Endothelial cell of umbilical vein (primary cell): ENCODE results near the gene MYCL. TPM values are rescaled to one million over a fixed set of nuclear protein-coding genes. Genes with fewer than 3 reads are reported as not detected.

Source experiments
- BruUV-seq: library from RNA; stranded (reverse); fragments of 400-500 nt; replicated peaks from 2 replicates; lab custom pipeline; 2021; lab: Mats Ljungman, UMichigan
- CTCF ChIA-PET: fragments of 300-600, 350-600 bp; sonication (Branson Sonifier 250); formaldehyde crosslinking; loops from one replicate; lab custom pipeline; 2021; ENCODE audit warnings: antibody characterized with exemption, inconsistent platforms; lab: Charles Lee
- POLR2A ChIA-PET: fragments of 300-600, 350-600 bp; sonication (Branson Sonifier 250); formaldehyde crosslinking; loops from one replicate; lab custom pipeline; 2021; ENCODE audit warnings: antibody characterized with exemption, inconsistent platforms; lab: Charles Lee
- DNase-seq: peaks from one replicate; pipeline ENCODE4 v3.0.0-alpha.2; 2011; ENCODE audit warnings: low read depth, low spot score
- FAIRE-seq: peaks from 2 replicates; lab custom pipeline; 2011; peaks lifted over from hg19 to GRCh38; lab: Jason Lieb, UNC
- H2AFZ ChIP-seq: 2 replicates; pipeline ENCODE4 v1.6.0; 2012; ENCODE audit warnings: low read depth, low read length, control low read depth, inconsistent platforms
- H3K27ac ChIP-seq: 2 replicates; pipeline ENCODE4 v1.5.1; 2011; ENCODE audit warnings: low read depth, mild to moderate bottlenecking, control low read depth, low read length, moderate library complexity; ENCODE audit not compliant: insufficient read depth
- H3K27me3 ChIP-seq, 2 experiments: 2 replicates each; pipeline versions ENCODE4 v1.6.0 to v1.6.1; 2011; ENCODE audit warnings: low read length in 2 of 2, mixed read lengths in 1 of 2; ENCODE audit not compliant: control insufficient read depth in 2 of 2, insufficient read depth in 2 of 2
- H3K36me3 ChIP-seq, 2 experiments: 2 replicates in 1 of 2; 3 replicates in 1 of 2; pipeline ENCODE4 v1.5.1; 2011; ENCODE audit warnings: low read length in 2 of 2, mild to moderate bottlenecking in 1 of 2, moderate library complexity in 1 of 2; ENCODE audit not compliant: control insufficient read depth in 2 of 2, insufficient read depth in 2 of 2; ENCODE audit errors: extremely low read depth in 1 of 2
- H3K4me1 ChIP-seq: 3 replicates; pipeline ENCODE4 v1.5.1; 2011; ENCODE audit warnings: mild to moderate bottlenecking, low read length; ENCODE audit not compliant: control insufficient read depth, insufficient read depth; ENCODE audit errors: extremely low read depth
- H3K4me2 ChIP-seq: 2 replicates; pipeline ENCODE4 v1.6.1; 2011; ENCODE audit warnings: low read length, control low read depth, mixed read lengths; ENCODE audit not compliant: insufficient read depth
- H3K4me3 ChIP-seq, 3 experiments: fragments of 200-600 bp in 1 of 3; sonication (generic), shearing (Covaris generic) in 1 of 3; replicated peaks in 1 of 3; 2 replicates each; pipeline ENCODE4 v1.5.1; 2011 to 2016; ENCODE audit warnings: control low read depth in 3 of 3, low read length in 3 of 3, mild to moderate bottlenecking in 2 of 3, inconsistent platforms in 1 of 3, low read depth in 1 of 3, moderate library complexity in 1 of 3; ENCODE audit not compliant: insufficient read depth in 1 of 3
- H3K79me2 ChIP-seq: 2 replicates; pipeline ENCODE4 v1.6.0; 2012; ENCODE audit warnings: low read length, inconsistent platforms; ENCODE audit not compliant: control insufficient read depth, insufficient read depth
- H3K9ac ChIP-seq: replicated peaks from 2 replicates; pipeline ENCODE3; 2011; ENCODE audit warnings: low read length, control low read depth; ENCODE audit not compliant: insufficient read depth; ENCODE audit errors: extremely low read depth
- H3K9me1 ChIP-seq: replicated peaks from 3 replicates; pipeline ENCODE4 v1.6.0; 2011; ENCODE audit warnings: mild to moderate bottlenecking, low read length; ENCODE audit not compliant: control insufficient read depth, insufficient read depth; ENCODE audit errors: extremely low read depth
- H3K9me3 ChIP-seq: replicated peaks from 2 replicates; pipeline ENCODE4 v1.5.1; 2012; ENCODE audit warnings: low read length, inconsistent platforms; ENCODE audit not compliant: control insufficient read depth, insufficient read depth
- H4K20me1 ChIP-seq: replicated peaks from 2 replicates; pipeline ENCODE3; 2011; ENCODE audit warnings: mild to moderate bottlenecking, low read length; ENCODE audit not compliant: control insufficient read depth, insufficient read depth; ENCODE audit errors: extremely low read depth
- EZH2 ChIP-seq: IDR thresholded peaks from 2 replicates; pipeline ENCODE4 v1.6.1; 2012; ENCODE audit warnings: borderline replicate concordance, low read depth, mild to moderate bottlenecking, moderate library complexity, low read length, inconsistent platforms; ENCODE audit not compliant: severe bottlenecking
- FOS ChIP-seq: IDR thresholded peaks from 2 replicates; pipeline ENCODE4 v1.6.1; 2011; ENCODE audit warnings: mild to moderate bottlenecking, low read length, moderate library complexity, borderline replicate concordance; ENCODE audit not compliant: insufficient read depth
- GATA2 ChIP-seq: IDR thresholded peaks from 2 replicates; pipeline ENCODE4 v1.7.0; 2011; ENCODE audit warnings: low read depth, mild to moderate bottlenecking, moderate library complexity, mixed read lengths, low read length; ENCODE audit not compliant: insufficient read length, insufficient read depth
- JUN ChIP-seq: IDR thresholded peaks from 2 replicates; pipeline ENCODE4 v1.6.1; 2011; ENCODE audit warnings: borderline replicate concordance, low read depth; ENCODE audit not compliant: insufficient read length, insufficient read depth
- MYC ChIP-seq: IDR thresholded peaks from one replicate; pipeline ENCODE4 v1.6.1; 2011; ENCODE audit warnings: mild to moderate bottlenecking, low read depth, low read length
- POLR2A ChIP-seq: IDR thresholded peaks from 2 replicates; pipeline ENCODE4 v1.6.1; 2012; ENCODE audit warnings: low read depth, mild to moderate bottlenecking, control low read depth, low read length
- POLR2AphosphoS5 ChIP-seq: IDR thresholded peaks from 2 replicates; pipeline ENCODE4 v1.6.1; 2012; ENCODE audit warnings: low read depth, mild to moderate bottlenecking, control low read depth, low read length, moderate library complexity; ENCODE audit not compliant: insufficient read depth
- dilution Hi-C: fragments of 300-500 bp; cut with MboI; formaldehyde crosslinking; loops from one replicate; pipeline ENCODE4 v1.15.0; 2019; ENCODE audit warnings: low sequenced_read_pairs; ENCODE audit not compliant: extremely low pct_ligation_motif_present
- intact Hi-C: fragments of 100-400 bp; cut with micrococcal nuclease; formaldehyde crosslinking; loops from one replicate; pipeline ENCODE4 v1.10.0; 2022
- polyA plus RNA-seq, 4 experiments: library from polyadenylated mRNA; depleted of rRNA in 3 of 4; stranded (reverse) in 3 of 4; unstranded in 1 of 4; fragments of >200 nt; gene quantifications; 2 replicates each; pipeline versions ENCODE4 v1.2.1 to v1.2.3, GENCODE V29; 2011 to 2012; ENCODE audit warnings: missing spikeins in 1 of 4
- total RNA-seq: library from RNA; stranded (reverse); gene quantifications from 2 replicates; pipeline ENCODE4 v1.2.3, GENCODE V29; 2021
- TF ChIP-seq, protein P1 (sequence below), 2 donors: IDR thresholded peaks; 1 replicate in 1 of 2; 2 replicates in 1 of 2; pipeline ENCODE4 v1.5.1; 2011; ENCODE audit warnings: low read length in 2 of 2, mild to moderate bottlenecking in 2 of 2, moderate library complexity in 2 of 2, control low read depth in 1 of 2, inconsistent platforms in 1 of 2, low read depth in 1 of 2; ENCODE audit not compliant: insufficient read depth in 1 of 2; ENCODE audit errors: extremely low read depth in 1 of 2
- TF ChIP-seq, protein P2 (sequence below): IDR thresholded peaks from 2 replicates; pipeline ENCODE4 v1.6.1; 2011; ENCODE audit not compliant: insufficient read depth, insufficient read length

MYCL gene
- total and polyA plus RNA-seq, 2 donors (not counting 3 experiments of a cell fraction or from before 2014, with no cell fraction given), result 1.3 to 2.1 TPM

DNA sequence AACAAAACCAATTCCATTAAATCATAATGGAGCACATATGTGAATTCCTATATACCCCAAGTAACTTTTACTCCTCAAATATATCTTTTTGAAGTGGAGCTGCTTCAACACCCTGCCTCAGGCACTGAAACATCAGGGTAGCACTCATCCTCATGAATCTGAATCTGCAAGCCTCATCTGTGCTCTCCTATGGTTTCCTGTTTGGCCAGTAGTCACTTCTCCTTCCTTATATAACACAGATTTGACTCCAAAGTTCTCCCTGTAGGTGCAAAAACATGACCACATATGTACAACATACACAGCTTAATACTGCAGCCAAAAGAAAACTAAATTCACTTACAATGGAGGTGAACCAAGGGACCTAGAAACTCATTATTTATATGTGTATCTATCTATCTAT lies 25.6 kb downstream of the MYCL start:
- no peak overlapping the region for H3K4me3 ChIP-seq
- no peaks in the 10 kb centered on the region for H3K9me1 ChIP-seq
- H3K27ac ChIP-seq, result no peak overlapping the region
- H3K4me2 ChIP-seq, result no peak overlapping the region
- CTCF ChIA-PET, result no interaction called here
- DNase-seq (no peak), FAIRE-seq (no peak)
- BruUV-seq, result no TSS peak
- TF ChIP-seq POLR2AphosphoS5 (no peak), MYC (no peak), FOS (no peak), JUN (no peak), POLR2A (no peak), GATA2 (no peak), EZH2 (no peak)
- TF ChIP-seq, protein P1, sequence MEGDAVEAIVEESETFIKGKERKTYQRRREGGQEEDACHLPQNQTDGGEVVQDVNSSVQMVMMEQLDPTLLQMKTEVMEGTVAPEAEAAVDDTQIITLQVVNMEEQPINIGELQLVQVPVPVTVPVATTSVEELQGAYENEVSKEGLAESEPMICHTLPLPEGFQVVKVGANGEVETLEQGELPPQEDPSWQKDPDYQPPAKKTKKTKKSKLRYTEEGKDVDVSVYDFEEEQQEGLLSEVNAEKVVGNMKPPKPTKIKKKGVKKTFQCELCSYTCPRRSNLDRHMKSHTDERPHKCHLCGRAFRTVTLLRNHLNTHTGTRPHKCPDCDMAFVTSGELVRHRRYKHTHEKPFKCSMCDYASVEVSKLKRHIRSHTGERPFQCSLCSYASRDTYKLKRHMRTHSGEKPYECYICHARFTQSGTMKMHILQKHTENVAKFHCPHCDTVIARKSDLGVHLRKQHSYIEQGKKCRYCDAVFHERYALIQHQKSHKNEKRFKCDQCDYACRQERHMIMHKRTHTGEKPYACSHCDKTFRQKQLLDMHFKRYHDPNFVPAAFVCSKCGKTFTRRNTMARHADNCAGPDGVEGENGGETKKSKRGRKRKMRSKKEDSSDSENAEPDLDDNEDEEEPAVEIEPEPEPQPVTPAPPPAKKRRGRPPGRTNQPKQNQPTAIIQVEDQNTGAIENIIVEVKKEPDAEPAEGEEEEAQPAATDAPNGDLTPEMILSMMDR (IDR thresholded peaks at IDR 0.05; ENCODE audit: extremely low read depth in 1 of 2, insufficient read depth in 1 of 2, low read depth in 1 of 2, low read length in 2 of 2), result no peak
- TF ChIP-seq, protein P2, sequence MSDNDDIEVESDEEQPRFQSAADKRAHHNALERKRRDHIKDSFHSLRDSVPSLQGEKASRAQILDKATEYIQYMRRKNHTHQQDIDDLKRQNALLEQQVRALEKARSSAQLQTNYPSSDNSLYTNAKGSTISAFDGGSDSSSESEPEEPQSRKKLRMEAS, result no peak
- H2AFZ ChIP-seq, result no peak overlapping the region
- dilution Hi-C loops (no loop called here), intact Hi-C loops (no loop called here)
- no peaks in the 10 kb centered on the region for H4K20me1 ChIP-seq
- H3K9ac ChIP-seq, result no peak overlapping the region
- POLR2A ChIA-PET, result no interaction called here
- no peaks in the 10 kb centered on the region for H3K36me3 ChIP-seq
- H3K27me3 ChIP-seq, result no peaks in the 10 kb centered on the region
- H3K4me1 ChIP-seq, result no peaks in the 10 kb centered on the region
- H3K79me2 ChIP-seq, result peaks cover 87% of the 10 kb centered on the region
- no peaks in the 10 kb centered on the region for H3K9me3 ChIP-seq
